GM19043 (cell line): ENCODE results near the gene NOS1AP.
"Not testable (repeated sequence)": the region's sequence is repeated elsewhere in the genome, so short reads cannot be mapped to it uniquely, and the experiment has no call there.

Experiments
- ATAC-seq: cut with Tn5 transposase; IDR thresholded peaks from one replicate; pipeline ENCODE4 v1.9.1; 2021; ENCODE audit warnings: low read depth; ENCODE audit not compliant: unreplicated experiment

The NOS1AP gene

GRCh38 chr1:162159515-162159914, 90.0 kb downstream of the NOS1AP start:
- ATAC-seq = no peak

GRCh38 chr1:162161916-162162550, 92.5 kb downstream of the NOS1AP start:
- no peak for ATAC-seq

- ATAC-seq = no peak
These were observed 96.0 kb downstream of the NOS1AP start for GRCh38 chr1:162165528-162165927.

- no peak for ATAC-seq
These were observed 97.6 kb downstream of the NOS1AP start for GRCh38 chr1:162166917-162167615.

- no peak for ATAC-seq
These were observed 98.8 kb downstream of the NOS1AP start for GRCh38 chr1:162168261-162168660.

- no peak for ATAC-seq
These were observed 99.7 kb downstream of the NOS1AP start for GRCh38 chr1:162169031-162169790.

GRCh38 chr1:162171111-162171510, 101.6 kb downstream of the NOS1AP start:
- ATAC-seq = no peak

GRCh38 chr1:162172311-162173102, 103.0 kb downstream of the NOS1AP start:
- ATAC-seq = no peak

GRCh38 chr1:162173607-162174006, 104.1 kb downstream of the NOS1AP start:
- not testable (repeated sequence) for ATAC-seq

GRCh38 chr1:162174027-162174426, 104.5 kb downstream of the NOS1AP start:
- not testable (repeated sequence) for ATAC-seq

- ATAC-seq = no peak
These were observed 106.0 kb downstream of the NOS1AP start for GRCh38 chr1:162175379-162176081.

- no peak for ATAC-seq
These were observed 107.6 kb downstream of the NOS1AP start for GRCh38 chr1:162177126-162177525.

GRCh38 chr1:162178432-162178831, 108.9 kb downstream of the NOS1AP start:
- ATAC-seq = no peak

- ATAC-seq = no peak
These were observed 109.6 kb downstream of the NOS1AP start for GRCh38 chr1:162179121-162179520.

GRCh38 chr1:162180813-162181212, 111.3 kb downstream of the NOS1AP start:
- ATAC-seq = no peak

GRCh38 chr1:162182090-162182489, 112.6 kb downstream of the NOS1AP start:
- ATAC-seq = no peak

- ATAC-seq = no peak
These were observed 116.0 kb downstream of the NOS1AP start for GRCh38 chr1:162185314-162186025.

GRCh38 chr1:162186026-162186374, 116.5 kb downstream of the NOS1AP start:
- ATAC-seq = no peak

- no peak for ATAC-seq
These were observed 116.9 kb downstream of the NOS1AP start for GRCh38 chr1:162186406-162186805.
